Neutrophil (primary cell): ENCODE measurements around the gene GTPBP4.

Experiments used
- H3K27ac ChIP-seq: fragments of 200-600 bp; sonication (generic); 2 replicates; pipeline ENCODE4 v1.5.1; 2016; ENCODE audit warnings: mild to moderate bottlenecking, moderate library complexity
- H3K27me3 ChIP-seq: fragments of 200-600 bp; sonication (generic); 2 replicates; pipeline ENCODE4 v1.6.0; 2016; ENCODE audit warnings: mild to moderate bottlenecking
- H3K36me3 ChIP-seq: fragments of 200-600 bp; sonication (generic); 2 replicates; pipeline ENCODE4 v1.5.1; 2017
- H3K4me1 ChIP-seq, 2 experiments: fragments of 200-600 bp in 1 of 2; sonication (generic) in 1 of 2; 1 replicate in 1 of 2; 2 replicates in 1 of 2; pipeline versions ENCODE4 v1.5.1 to v1.6.1; 2013 to 2016; ENCODE audit warnings: low read depth in 1 of 2, low read length in 1 of 2, mild to moderate bottlenecking in 1 of 2, moderate library complexity in 1 of 2; ENCODE audit not compliant: control insufficient read depth in 1 of 2, insufficient read depth in 1 of 2
- H3K4me3 ChIP-seq, 2 experiments: fragments of 200-600 bp in 1 of 2; sonication (generic) in 1 of 2; 1 replicate in 1 of 2; 2 replicates in 1 of 2; pipeline ENCODE4 v1.5.1; 2013 to 2016; ENCODE audit warnings: low read depth in 1 of 2, low read length in 1 of 2, mild to moderate bottlenecking in 1 of 2, moderate library complexity in 1 of 2
- H3K9me3 ChIP-seq: fragments of 200-600 bp; sonication (generic); 2 replicates; pipeline ENCODE4 v1.5.1; 2016
- CTCF ChIP-seq: fragments of 200-600 bp; sonication (generic); IDR thresholded peaks from 2 replicates; pipeline ENCODE4 v1.5.1; 2016; ENCODE audit warnings: antibody characterized with exemption

GTPBP4 gene

GRCh38 chr10:955127-955819 is 33.0 kb upstream of the GTPBP4 start:
- no peak overlapping the region for H3K4me3 ChIP-seq
- H3K9me3 ChIP-seq, result no peaks in the 10 kb centered on the region
- TF ChIP-seq CTCF, result no peak
- no peaks in the 10 kb centered on the region for H3K36me3 ChIP-seq
- H3K27ac ChIP-seq, result no peak overlapping the region
- no peaks in the 10 kb centered on the region for H3K27me3 ChIP-seq
- H3K4me1 ChIP-seq, result no peaks in the 10 kb centered on the region

DNA sequence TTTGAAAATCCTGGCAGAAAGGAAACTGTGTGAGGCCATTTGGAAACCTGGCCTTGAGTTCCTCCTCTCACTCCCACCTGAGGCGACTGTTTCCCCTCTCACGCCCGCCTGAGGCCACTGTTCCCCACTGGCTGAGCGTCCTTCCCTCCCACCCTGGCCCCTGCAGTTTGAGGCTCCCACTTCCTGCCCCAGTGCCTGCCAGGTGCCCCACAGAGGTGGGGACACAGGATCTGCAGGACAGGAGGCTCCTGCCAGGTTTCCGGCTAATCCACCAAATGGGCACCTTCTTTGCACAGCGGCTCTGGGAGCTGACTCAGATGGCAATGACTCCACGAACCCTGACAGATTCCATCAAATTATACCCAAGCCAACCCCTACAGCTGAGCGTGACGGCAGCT is 32.4 kb upstream of the GTPBP4 start:
- H3K27me3 ChIP-seq, result no peaks in the 10 kb centered on the region
- no peaks in the 10 kb centered on the region for H3K4me1 ChIP-seq
- no peak for TF ChIP-seq CTCF
- no peaks in the 10 kb centered on the region for H3K9me3 ChIP-seq
- no peaks in the 10 kb centered on the region for H3K36me3 ChIP-seq
- H3K4me3 ChIP-seq, result no peak overlapping the region
- H3K27ac ChIP-seq, result no peak overlapping the region

DNA sequence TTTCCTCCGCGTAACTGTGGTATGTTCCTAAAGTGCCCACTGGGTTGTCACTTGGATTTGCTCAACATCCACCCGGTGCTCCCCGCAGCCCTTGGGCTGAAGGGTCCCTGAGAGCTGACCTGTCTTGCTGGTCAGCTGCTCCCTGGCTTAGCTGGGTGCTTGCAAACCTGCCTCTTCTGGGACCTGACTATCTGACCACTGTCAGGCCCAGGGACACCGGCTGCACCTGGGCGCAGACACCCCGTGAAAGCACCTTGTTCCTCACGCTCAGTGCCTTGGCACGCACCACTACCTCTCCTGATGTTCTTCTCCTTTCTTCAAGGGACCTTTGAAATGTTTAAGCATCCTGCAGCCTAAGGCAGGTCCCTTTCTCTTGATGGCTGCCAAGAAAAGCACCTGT is 30.1 kb upstream of the GTPBP4 start:
- no peaks in the 10 kb centered on the region for H3K36me3 ChIP-seq
- H3K9me3 ChIP-seq, result no peaks in the 10 kb centered on the region
- H3K27ac ChIP-seq, result no peak overlapping the region
- no peak for TF ChIP-seq CTCF
- no peaks in the 10 kb centered on the region for H3K4me1 ChIP-seq
- no peaks in the 10 kb centered on the region for H3K27me3 ChIP-seq
- H3K4me3 ChIP-seq, result no peak overlapping the region

DNA sequence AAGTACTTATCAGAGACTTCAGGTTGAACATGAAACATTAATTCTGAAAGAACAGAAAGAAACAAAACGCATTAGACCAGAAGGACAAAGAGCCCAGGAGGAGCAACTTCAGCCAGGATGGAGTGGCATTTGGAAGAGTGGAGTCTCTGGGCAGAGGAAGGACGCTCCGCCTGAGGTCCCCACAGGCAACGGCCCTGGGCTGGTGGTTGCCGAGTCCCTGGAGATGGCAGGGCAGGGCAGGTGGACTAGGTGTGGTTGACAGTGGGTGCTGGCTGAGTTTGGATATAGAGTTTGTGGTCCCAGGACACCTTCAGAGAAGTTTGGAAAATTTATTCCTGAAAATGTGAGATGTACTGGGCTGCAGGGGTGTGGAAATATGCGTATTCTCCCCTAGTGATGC is 29.4 kb upstream of the GTPBP4 start:
- Histone ChIP-seq H3K9me3 (no peaks in the 10 kb centered on the region), H3K4me1 (no peaks in the 10 kb centered on the region), H3K27ac (no peak overlapping the region), H3K4me3 (no peak overlapping the region), H3K27me3 (no peaks in the 10 kb centered on the region), H3K36me3 (no peaks in the 10 kb centered on the region)
- no peak for TF ChIP-seq CTCF

GRCh38 chr10:962342-962741 is 25.9 kb upstream of the GTPBP4 start:
- H3K36me3 ChIP-seq, result no peaks in the 10 kb centered on the region
- no peaks in the 10 kb centered on the region for H3K4me1 ChIP-seq
- H3K4me3 ChIP-seq, result no peak overlapping the region
- no peak for TF ChIP-seq CTCF
- no peaks in the 10 kb centered on the region for H3K9me3 ChIP-seq
- no peaks in the 10 kb centered on the region for H3K27me3 ChIP-seq
- no peak overlapping the region for H3K27ac ChIP-seq
